ENCODE measurements around the gene SF3B2.
"Not testable (repeated sequence)": the region's sequence is repeated elsewhere in the genome, so short reads cannot be mapped to it uniquely, and the experiment has no call there.

SF3B2 gene, protein sequence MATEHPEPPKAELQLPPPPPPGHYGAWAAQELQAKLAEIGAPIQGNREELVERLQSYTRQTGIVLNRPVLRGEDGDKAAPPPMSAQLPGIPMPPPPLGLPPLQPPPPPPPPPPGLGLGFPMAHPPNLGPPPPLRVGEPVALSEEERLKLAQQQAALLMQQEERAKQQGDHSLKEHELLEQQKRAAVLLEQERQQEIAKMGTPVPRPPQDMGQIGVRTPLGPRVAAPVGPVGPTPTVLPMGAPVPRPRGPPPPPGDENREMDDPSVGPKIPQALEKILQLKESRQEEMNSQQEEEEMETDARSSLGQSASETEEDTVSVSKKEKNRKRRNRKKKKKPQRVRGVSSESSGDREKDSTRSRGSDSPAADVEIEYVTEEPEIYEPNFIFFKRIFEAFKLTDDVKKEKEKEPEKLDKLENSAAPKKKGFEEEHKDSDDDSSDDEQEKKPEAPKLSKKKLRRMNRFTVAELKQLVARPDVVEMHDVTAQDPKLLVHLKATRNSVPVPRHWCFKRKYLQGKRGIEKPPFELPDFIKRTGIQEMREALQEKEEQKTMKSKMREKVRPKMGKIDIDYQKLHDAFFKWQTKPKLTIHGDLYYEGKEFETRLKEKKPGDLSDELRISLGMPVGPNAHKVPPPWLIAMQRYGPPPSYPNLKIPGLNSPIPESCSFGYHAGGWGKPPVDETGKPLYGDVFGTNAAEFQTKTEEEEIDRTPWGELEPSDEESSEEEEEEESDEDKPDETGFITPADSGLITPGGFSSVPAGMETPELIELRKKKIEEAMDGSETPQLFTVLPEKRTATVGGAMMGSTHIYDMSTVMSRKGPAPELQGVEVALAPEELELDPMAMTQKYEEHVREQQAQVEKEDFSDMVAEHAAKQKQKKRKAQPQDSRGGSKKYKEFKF

DNA sequence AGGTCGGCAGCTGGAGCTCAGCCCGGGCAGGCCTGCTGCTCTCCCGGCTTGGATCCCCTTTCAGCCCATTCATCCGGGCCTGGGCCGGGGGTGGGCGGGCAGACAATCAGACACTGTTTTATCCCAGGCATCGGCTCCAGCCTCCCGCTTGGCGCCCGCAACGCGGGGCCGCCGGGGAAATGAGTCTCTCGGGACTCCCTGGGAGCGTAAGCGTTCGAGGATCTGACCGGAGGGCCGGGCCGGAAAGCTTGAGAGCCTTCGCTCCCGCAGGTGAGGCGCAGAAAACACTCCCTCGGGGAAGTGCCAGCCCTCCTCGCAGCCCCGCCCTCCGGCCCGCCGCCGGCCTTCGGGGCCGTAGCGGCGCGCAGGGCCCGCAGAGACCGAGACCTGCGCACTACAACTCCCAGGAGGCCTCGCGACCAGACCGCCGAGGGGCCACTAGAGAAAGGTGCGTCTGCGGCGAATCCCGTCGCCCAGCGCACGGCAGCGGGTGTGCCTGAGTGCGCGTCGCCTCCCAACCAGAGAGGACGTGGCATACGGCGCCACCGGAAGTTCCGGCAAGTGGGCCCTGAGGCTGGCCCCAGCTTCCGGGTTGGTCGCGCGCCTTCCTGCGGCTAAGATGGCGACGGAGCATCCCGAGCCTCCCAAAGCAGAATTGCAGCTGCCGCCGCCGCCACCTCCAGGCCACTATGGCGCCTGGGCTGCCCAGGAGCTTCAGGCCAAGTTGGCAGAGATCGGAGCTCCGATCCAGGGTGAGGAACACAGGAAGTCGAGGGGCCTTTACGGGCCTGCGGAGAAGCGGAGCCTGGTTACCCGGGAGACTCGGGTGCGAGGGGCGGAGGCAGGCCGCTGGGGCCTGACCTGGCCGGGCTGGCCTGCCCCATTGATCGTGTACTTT, at the start of gene SF3B2:
Gene SF3B2 (plus strand): TSS at position 599 of the 898 bp plus-strand sequence. CDS start 21 bp downstream, at position 620.
- DNase-seq (ENCODE audit: low read depth) = peak; percentile 96

DNA sequence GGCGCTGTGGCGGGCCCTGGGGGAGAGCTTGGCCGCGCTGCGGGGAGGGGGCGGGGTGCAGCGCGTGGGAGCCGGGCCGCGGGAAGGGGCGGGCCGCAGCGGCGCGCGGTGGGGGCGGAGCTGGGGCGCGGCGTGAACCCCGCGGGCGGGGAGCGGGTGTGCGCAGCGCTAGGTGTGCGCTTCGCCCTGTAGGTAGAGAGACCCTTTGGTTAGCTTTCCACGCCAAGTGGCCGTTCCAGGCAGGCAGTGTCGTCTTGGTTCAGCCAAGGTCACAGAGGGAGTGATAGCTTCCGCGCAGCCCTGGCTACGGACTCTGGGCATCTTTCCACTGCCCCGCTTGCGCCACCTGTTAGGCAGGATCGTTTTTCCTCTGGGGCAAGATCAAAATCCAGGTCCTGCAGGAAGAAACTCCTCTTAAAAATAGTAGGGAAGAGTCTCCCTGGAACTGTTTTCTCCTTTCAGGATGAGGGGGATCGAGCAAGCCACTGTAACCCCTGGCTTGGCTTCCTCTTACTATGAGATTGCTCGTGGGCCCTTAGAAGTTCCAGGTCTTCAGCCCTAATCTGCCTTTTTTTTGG, 49.4 kb upstream of the SF3B2 start:
- no peak for DNase-seq (ENCODE audit: low read depth)

DNA sequence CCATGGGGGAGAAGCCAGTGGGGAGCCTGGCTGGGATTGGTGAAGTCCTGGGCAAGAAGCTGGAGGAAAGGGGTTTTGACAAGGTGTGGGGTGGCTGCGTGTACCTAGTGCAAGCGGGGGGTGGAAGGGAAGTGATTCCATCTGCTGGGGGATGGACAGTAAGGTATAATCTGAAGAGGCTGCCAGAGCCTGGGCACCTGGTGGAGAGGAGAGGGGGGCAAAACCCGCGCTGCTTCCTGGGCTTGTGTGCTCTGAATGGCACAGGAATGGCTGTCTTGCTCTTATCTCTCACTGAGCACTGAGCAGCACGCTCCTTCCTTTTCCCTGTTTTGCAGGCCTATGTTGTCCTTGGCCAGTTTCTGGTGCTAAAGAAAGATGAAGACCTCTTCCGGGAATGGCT, 48.9 kb upstream of the SF3B2 start:
- no peak for DNase-seq (ENCODE audit: low read depth)

DNA sequence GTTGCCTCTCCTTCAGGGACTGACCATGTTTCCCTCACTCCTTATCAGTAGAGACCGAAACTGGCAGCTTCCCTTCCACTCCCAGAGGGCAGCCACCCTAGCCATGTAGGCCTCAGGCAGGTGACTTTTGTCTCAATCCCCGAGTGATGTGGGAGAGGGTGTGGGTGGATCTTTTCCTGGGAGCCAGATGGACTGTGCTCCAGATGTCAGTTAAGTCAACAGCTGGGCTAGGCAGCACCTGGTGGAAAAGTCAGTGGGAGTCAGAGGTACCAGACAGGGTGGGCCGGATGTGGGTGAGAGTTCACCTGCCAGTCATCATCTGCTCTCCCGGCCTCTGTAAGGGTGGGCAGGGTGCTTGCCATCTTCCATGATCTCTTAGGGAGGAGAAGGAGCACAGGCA, 48.0 kb upstream of the SF3B2 start:
- DNase-seq (ENCODE audit: low read depth) = no peak

DNA sequence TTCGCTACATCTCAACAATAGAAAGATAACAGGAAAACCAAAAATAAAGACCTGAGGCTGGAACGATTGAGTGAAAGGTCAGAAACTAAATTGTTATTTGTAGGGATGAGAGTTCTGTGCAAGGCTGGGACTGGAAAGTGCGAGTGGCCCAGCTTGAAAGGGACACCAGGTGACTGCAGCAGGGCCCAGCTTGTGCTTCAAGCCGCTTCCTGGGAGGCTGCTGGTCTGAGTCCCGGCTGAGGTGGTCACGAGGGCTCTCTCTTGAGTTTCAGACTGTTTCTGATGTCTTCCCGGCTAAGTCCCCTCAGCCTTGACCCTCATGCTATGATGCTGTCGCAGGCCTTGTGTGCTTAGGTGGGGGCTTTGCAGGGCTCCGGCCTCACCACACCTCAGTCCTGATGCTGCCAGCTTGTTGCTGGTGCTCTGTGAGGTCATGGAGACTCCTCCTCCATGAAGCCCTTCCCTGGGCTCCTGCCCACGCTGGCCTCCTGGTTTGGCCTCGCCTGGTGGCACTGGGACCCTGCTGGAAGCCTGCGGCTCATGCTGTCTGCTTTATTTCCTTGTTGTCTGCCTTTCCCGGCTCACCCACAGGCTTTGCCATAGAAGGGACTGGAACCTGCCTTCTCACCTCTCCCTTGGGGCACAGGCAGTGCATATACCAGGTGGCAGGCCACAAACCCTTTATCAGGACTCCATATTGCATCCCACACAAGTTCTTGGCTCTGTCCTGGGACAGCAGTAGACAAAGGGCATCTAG, 45.9 kb upstream of the SF3B2 start:
- DNase-seq (ENCODE audit: low read depth) = no peak

DNA sequence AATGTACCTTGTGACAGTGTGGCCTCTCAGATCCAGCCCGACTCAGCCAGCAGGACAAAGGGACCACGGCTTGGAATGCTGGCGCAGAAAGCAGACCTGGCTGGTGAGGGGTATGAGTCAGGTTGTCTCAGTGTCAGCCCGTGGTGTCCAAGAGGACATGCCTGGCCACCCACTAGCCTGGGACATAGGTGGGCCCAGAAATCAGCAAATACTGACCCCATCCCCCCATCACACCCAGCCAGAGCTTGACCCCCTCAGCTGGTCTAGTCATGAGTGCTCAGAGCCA, 45.3 kb upstream of the SF3B2 start:
- DNase-seq (ENCODE audit: low read depth) = no peak

DNA sequence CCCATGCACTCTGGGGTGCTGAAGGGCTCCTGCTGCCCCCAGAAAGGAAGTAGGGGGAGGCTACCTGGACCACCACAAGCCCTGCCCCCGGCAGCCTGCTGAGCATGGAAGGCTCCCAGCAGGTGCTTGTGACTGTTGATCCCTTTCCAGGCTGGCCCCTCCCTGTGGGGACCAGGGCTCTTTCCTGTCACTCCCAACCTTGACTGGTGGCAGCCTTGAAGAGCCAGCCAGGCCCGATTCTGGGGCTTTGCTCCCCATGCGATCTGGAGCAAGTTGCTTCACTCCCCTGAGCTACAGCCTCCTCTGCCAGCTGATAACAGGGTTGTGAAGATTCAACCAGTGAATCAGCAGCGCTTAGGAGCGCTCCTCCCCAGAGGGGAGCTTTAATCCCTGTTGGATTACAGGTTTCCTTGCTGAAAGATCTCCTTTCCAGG, 44.9 kb upstream of the SF3B2 start:
- no peak for DNase-seq (ENCODE audit: low read depth)

DNA sequence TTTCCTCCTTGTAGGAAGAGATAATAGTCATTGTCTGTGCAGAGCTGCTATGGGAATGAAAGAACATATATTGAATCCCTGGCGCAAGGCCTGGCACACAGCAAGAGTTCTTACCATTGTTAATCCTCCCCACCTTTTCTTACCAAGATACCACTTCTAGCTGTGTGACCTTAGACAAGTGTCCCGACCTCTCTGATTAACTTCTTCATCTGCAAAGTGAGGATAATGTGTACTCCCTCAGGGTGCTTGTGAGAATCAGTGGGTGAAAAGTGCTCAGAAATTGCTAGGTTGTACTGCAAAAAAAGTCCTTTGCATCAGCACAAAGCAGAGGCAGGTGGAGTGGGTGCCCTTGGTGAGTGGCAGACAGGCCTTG, 44.1 kb upstream of the SF3B2 start:
- no peak for DNase-seq (ENCODE audit: low read depth)

DNA sequence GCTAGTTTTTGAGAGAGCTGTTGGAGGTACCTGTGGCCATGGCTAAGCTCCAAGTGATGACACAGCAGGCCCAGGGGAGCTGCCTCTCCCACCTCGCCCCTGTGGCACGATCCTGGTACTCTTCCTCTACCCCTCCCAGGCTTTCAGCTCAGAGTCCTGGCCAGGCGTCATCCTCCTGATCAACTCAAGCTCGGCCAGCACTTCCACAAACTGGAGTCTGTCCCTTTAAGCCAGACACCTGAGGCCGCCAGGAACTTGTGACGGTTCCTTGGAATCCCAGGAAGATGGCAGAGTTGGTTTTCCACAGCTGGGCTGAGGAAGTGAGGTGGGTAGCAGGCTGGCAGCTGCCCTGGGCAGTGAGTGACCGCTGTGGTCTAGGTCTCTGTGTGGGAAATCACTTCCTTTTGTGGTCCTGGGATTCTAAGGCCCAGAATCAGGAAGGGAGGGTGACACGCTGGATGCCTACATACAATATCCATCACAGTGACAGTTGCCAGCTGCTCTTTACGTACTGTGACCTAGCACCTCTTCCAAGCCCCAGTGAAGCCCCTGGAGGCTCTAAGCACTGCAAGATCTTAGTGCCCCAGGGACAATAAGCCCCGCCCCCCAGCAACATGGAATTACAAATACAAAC, 43.6 kb upstream of the SF3B2 start:
- DNase-seq (ENCODE audit: low read depth) = no peak

DNA sequence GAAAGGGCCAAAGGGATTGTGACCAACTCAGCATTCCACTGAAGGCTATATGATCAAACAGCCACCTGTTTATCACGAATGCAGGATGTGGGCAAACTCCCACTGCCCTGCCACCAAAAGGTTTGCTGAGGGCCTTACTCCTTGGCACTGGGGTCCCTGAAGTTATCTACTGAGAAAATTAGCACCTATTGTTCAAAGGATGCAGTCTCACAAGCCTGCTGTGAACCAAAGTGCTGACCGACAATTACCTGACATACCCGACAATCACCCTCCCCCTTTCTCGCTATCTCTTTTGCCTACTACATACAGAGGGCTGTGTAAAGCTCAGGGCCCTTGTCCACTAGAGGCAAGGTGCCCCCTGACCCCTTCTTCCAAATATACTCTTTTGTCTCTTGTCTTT, 42.1 kb upstream of the SF3B2 start:
- DNase-seq (ENCODE audit: low read depth) = not testable (repeated sequence)

DNA sequence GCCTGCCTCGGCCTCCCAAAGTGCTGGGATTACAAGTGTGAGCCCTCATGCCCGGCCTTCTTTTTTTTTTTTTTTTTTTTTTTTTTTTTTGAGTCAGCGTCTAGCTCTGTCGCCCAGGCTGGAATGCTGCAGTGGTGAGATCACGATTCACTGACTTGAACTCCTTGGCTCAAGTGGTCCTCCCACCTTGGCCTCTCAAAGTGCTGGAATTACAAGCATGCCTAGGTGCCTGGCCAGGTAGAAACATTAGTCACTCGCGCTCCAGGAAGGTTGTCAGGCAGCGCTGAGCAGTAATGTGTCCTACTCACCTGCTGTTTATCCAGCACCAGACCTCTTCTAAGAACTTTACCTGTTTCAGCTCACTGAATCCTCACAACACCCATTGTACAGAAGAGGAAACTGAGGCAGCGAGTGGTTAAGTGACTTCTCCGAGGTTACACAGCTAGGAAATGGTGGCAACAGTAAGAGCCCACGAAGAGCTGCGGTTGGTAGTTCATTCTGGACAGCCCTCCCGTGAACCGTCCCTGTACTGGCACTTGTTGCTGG, 40.9 kb upstream of the SF3B2 start:
- no peak for DNase-seq (ENCODE audit: low read depth)

DNA sequence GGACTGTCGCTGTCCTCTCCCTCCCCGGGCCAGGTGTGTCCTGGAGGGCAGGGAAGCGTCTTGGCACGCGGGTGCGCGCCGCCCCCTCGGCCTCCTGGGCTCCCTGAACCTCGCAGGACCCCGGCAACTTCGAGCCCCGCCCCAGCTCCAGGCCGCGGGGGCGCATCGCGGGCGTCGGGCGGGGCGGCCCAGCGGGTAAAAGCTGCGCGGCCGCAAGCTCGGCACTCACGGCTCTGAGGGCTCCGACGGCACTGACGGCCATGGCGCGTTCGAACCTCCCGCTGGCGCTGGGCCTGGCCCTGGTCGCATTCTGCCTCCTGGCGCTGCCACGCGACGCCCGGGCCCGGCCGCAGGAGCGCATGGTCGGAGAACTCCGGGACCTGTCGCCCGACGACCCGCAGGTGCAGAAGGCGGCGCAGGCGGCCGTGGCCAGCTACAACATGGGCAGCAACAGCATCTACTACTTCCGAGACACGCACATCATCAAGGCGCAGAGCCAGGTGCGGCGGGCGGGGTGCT, 40.3 kb upstream of the SF3B2 start, which contains the start of gene CST6:
Gene CST6 (plus strand): TSS at position 224 of the 519 bp plus-strand sequence. CDS start 37 bp downstream, at position 261.
- no peak for DNase-seq (ENCODE audit: low read depth)

DNA sequence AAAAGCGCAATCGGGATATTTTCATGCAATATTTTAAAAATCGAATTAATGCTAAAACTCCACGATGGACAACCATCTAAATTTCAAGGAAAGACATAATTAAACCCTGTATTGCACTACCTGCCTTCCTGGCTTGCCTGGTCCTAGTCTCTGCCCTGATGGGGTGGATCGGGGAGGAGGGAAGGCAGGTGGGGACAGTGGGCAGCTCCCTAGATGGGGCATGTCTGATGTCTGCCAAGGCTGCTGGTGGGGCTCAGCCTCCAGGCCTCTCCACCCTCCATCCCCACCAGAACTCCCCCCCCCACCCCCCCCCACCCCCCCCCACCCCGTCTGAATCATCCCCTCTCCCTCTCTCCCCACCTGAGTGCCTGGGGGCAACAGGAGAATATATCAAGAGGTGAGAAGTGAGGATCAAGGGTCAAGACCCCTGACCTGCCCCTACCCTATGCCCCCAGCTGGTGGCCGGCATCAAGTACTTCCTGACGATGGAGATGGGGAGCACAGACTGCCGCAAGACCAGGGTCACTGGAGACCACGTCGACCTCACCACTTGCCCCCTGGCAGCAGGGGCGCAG, 39.7 kb upstream of the SF3B2 start:
- DNase-seq (ENCODE audit: low read depth) = no peak

DNA sequence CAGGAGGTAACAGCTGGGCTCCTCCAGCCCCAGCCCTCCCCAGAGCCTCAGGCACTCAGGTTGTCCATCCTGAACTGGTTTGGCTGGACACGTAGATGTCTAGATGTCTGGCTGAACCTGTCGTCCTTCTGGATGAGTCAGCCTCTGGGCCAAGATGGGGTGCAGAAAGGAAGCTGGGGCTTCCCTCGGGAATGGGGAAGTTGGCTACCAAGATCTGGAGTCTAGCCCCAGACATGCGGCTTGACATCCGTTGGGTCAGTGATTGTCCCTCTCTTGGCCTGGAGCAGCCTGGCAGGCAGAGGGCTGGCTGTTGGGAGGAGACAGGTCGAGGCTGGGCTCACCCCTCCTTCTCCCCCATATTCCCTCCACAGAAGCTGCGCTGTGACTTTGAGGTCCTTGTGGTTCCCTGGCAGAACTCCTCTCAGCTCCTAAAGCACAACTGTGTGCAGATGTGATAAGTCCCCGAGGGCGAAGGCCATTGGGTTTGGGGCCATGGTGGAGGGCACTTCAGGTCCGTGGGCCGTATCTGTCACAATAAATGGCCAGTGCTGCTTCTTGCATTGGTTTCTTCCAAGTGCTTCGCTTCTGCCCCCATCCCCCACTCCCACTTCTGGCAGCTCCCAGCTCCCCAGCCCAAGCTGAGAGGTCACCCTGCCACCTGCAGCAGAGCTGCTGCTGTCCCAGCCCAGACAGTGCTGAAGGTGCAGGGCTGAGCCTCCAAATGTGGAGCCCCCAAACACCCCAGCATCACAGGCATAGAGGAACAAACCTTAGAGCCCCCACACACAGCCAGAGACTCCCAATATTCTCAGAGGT, 39.0 kb upstream of the SF3B2 start:
- DNase-seq (ENCODE audit: low read depth) = no peak

DNA sequence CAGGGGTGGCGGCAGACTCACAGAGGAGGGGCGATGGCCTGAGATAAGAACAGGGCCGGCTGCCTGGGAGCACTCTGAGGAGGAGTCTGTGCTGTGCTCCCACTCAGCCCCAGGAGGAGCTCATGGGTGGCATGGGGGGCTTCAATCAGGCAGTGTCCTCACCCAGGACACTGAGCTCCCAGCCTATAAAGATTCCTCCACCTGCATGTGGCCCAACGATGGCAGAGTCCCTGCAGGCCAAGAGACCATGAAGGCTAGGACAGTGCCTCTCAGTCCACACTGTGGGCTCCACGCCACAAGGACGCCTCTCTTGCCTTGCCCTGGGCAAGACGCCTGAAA, 38.4 kb upstream of the SF3B2 start:
- no peak for DNase-seq (ENCODE audit: low read depth)

DNA sequence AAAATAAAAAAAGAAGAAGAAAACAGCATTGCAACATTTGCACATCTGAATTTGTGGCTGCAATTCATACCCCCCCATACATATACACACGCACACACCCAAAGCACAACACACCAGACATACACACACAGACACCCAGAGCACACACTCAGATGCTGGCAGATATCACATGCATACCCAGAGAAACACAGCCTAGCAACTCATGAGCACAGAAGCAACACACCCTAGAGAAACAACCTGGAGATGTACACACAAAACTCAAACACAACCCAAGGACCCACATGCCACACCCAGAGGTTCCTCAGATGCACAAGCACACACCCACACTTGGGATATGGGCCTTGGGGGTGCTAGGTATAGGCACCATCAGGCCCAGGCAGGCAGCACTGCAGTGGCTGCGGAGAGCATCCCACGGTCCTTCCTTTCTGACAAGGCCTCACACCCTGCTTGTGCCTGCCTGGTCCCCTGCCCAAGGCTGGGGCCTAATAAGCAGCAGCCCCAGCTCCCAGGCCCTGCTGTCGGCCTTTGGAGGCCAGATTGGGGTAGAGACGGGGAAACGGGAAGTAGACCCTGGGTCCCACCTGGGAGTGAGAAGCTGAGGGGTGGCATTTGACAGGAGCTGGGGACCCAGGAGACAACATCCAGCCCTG, 37.2 kb upstream of the SF3B2 start:
- DNase-seq (ENCODE audit: low read depth) = no peak

DNA sequence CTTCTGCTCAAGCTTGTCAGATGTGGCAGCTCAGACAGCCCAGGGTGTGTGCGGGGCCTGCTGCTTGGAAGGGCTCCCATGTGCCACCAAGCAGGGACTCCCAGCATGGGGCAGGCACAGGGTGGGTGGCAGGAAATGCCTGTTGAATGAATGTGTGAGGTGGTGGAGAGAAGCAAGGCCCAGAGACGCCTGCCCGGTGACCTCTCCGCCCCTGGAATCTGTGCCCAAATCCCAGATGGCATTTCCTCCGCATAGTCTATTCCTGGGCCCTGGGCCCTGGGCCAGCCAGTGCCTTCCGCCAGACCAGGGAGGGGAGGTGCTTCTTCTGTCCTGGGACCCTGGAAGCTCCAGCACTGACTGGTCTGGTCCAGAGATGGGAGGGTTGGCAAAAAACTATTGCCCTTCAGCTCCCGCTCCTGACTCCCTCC, 36.7 kb upstream of the SF3B2 start:
- DNase-seq (ENCODE audit: low read depth) = no peak

Data from activated T-helper 9 cell treated with anti-CD3 and anti-CD28 coated beads, Interleukin-2, amount 50 U/mL, for 16 hours (primary cell).